WERI-Rb-1 (cell line): ENCODE data around the gene IMPDH1.

Source experiments
- DNase-seq: peaks from one replicate; pipeline ENCODE4 v3.0.0-alpha.2; 2020
- H3K27ac ChIP-seq: fragments of 250-450 bp; sonication (Bioruptor Pico); 2 replicates; pipeline ENCODE4 v1.5.1; 2020; ENCODE audit warnings: mild to moderate bottlenecking, moderate library complexity
- H3K27me3 ChIP-seq: fragments of 250-450 bp; sonication (Bioruptor Pico); 2 replicates; pipeline ENCODE4 v1.5.1; 2021; ENCODE audit warnings: mild to moderate bottlenecking, low read depth, moderate library complexity; ENCODE audit not compliant: insufficient read depth, severe bottlenecking
- H3K36me3 ChIP-seq: fragments of 250-450 bp; sonication (Bioruptor Pico); 2 replicates; pipeline ENCODE4 v1.5.1; 2020; ENCODE audit warnings: mild to moderate bottlenecking, moderate library complexity
- H3K4me3 ChIP-seq: 2 replicates; pipeline ENCODE4 v1.5.1; 2011; ENCODE audit warnings: low read depth, mild to moderate bottlenecking, control low read depth, low read length
- H3K9me3 ChIP-seq: fragments of 250-450 bp; sonication (Bioruptor Pico); 2 replicates; pipeline ENCODE4 v1.5.1; 2021; ENCODE audit warnings: mild to moderate bottlenecking, moderate library complexity; ENCODE audit not compliant: severe bottlenecking
- TF ChIP-seq, protein P1 (sequence below): IDR thresholded peaks from 2 replicates; pipeline ENCODE4 v1.5.1; 2011; ENCODE audit warnings: low read depth, mild to moderate bottlenecking, control low read depth, inconsistent platforms, low read length

The IMPDH1 gene

GRCh38 chr7:128404886-128405470 lies 4.8 kb downstream of the IMPDH1 start:
- TF ChIP-seq, protein P1, sequence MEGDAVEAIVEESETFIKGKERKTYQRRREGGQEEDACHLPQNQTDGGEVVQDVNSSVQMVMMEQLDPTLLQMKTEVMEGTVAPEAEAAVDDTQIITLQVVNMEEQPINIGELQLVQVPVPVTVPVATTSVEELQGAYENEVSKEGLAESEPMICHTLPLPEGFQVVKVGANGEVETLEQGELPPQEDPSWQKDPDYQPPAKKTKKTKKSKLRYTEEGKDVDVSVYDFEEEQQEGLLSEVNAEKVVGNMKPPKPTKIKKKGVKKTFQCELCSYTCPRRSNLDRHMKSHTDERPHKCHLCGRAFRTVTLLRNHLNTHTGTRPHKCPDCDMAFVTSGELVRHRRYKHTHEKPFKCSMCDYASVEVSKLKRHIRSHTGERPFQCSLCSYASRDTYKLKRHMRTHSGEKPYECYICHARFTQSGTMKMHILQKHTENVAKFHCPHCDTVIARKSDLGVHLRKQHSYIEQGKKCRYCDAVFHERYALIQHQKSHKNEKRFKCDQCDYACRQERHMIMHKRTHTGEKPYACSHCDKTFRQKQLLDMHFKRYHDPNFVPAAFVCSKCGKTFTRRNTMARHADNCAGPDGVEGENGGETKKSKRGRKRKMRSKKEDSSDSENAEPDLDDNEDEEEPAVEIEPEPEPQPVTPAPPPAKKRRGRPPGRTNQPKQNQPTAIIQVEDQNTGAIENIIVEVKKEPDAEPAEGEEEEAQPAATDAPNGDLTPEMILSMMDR = no peak
- Histone ChIP-seq H3K9me3 (no peaks in the 10 kb centered on the region), H3K4me3 (peak overlapping the region; percentile 40), H3K27me3 (no peaks in the 10 kb centered on the region), H3K27ac (peak overlapping the region; percentile 69), H3K36me3 (peaks cover 28% of the 10 kb centered on the region)
- peak; percentile 14 for DNase-seq

GRCh38 chr7:128404143-128404681 lies 5.6 kb downstream of the IMPDH1 start:
- Histone ChIP-seq H3K9me3 (no peaks in the 10 kb centered on the region), H3K4me3 (no peak overlapping the region), H3K27me3 (no peaks in the 10 kb centered on the region), H3K27ac (no peak overlapping the region), H3K36me3 (peaks cover 34% of the 10 kb centered on the region)
- DNase-seq = no peak
- TF ChIP-seq, protein P1 = no peak

GRCh38 chr7:128403676-128404075 lies 6.1 kb downstream of the IMPDH1 start:
- H3K9me3 ChIP-seq = no peaks in the 10 kb centered on the region
- TF ChIP-seq, protein P1 = no peak
- no peak overlapping the region for H3K27ac ChIP-seq
- no peak for DNase-seq
- H3K4me3 ChIP-seq = no peak overlapping the region
- no peaks in the 10 kb centered on the region for H3K27me3 ChIP-seq
- peaks cover 37% of the 10 kb centered on the region for H3K36me3 ChIP-seq

GRCh38 chr7:128402356-128402755 lies 7.4 kb downstream of the IMPDH1 start:
- Histone ChIP-seq H3K27me3 (no peaks in the 10 kb centered on the region), H3K27ac (no peak overlapping the region), H3K36me3 (peaks cover 48% of the 10 kb centered on the region), H3K4me3 (no peak overlapping the region), H3K9me3 (no peaks in the 10 kb centered on the region)
- TF ChIP-seq, protein P1 = no peak
- no peak for DNase-seq

- no peak overlapping the region for H3K27ac ChIP-seq
- no peaks in the 10 kb centered on the region for H3K27me3 ChIP-seq
- H3K4me3 ChIP-seq = no peak overlapping the region
- DNase-seq = no peak
- TF ChIP-seq, protein P1 = no peak
- peaks cover 61% of the 10 kb centered on the region for H3K36me3 ChIP-seq
- H3K9me3 ChIP-seq = no peaks in the 10 kb centered on the region
These were observed 9.2 kb downstream of the IMPDH1 start for GRCh38 chr7:128400566-128400965.

DNA sequence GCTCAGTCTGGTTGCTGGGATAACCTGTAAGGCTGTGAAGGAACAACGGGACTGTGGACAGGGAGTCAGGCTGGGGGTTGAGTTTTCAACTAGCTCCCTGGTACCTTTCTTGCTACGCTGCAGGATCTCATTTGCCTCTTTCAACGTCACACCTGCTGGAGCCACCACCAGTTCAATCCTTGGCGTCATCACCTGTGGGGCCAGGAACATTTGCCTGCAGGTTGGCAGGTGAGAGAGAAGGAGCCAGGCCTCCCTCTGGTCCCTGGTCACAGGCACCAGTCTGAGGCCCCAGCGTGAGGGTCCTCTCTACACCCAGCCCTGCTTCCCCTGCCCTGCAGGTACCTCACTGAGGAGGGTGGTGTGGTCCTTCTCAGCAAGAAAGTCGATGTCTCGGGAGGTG lies 9.8 kb downstream of the IMPDH1 start:
- H3K36me3 ChIP-seq = peaks cover 64% of the 10 kb centered on the region
- H3K9me3 ChIP-seq = no peaks in the 10 kb centered on the region
- H3K27ac ChIP-seq = no peak overlapping the region
- no peak overlapping the region for H3K4me3 ChIP-seq
- H3K27me3 ChIP-seq = no peaks in the 10 kb centered on the region
- DNase-seq = no peak
- TF ChIP-seq, protein P1 = no peak
